GM23338 (cell line): Measurements from ENCODE around the gene TMEM174. TPM values are rescaled to one million over a fixed set of nuclear protein-coding genes. Genes with fewer than 3 reads are reported as not detected.

Experiments
- CREB1 ChIP-seq: fragments of 250-450 bp; sonication (Bioruptor Pico); IDR thresholded peaks from 2 replicates; pipeline ENCODE4 v1.5.0; 2020; ENCODE audit warnings: low read depth, mild to moderate bottlenecking, moderate library complexity
- EZH2 ChIP-seq: fragments of 200-600 bp; sonication (generic); IDR thresholded peaks from one replicate; pipeline ENCODE4 v1.8.0; 2017; ENCODE audit warnings: antibody characterized with exemption, mild to moderate bottlenecking, low read depth; ENCODE audit not compliant: unreplicated experiment
- EZH2phosphoT487 ChIP-seq: fragments of 200-600 bp; sonication (generic); IDR thresholded peaks from one replicate; pipeline ENCODE4 v1.8.1; 2018; ENCODE audit warnings: antibody characterized with exemption; ENCODE audit not compliant: unreplicated experiment
- JUNB ChIP-seq: IDR thresholded peaks from one replicate; pipeline ENCODE4 v1.6.1; 2016; ENCODE audit warnings: antibody characterized with exemption; ENCODE audit not compliant: unreplicated experiment
- NANOG ChIP-seq: IDR thresholded peaks from 2 replicates; pipeline ENCODE4 v1.6.1; 2016; ENCODE audit warnings: antibody characterized with exemption, borderline replicate concordance
- POLR2AphosphoS5 ChIP-seq: IDR thresholded peaks from 2 replicates; pipeline ENCODE4 v1.6.1; 2016; ENCODE audit warnings: antibody characterized with exemption, low read depth
- STAT1 ChIP-seq: IDR thresholded peaks from one replicate; pipeline ENCODE4 v1.6.1; 2016; ENCODE audit warnings: antibody characterized with exemption; ENCODE audit not compliant: unreplicated experiment
- ZNF114 ChIP-seq: fragments of 250-450 bp; sonication (Bioruptor Pico); IDR thresholded peaks from 2 replicates; pipeline ENCODE4 v1.5.0; 2020; ENCODE audit warnings: mild to moderate bottlenecking, moderate library complexity
- polyA plus RNA-seq: library from polyadenylated mRNA; unstranded; fragments of >200 nt; fragmentation: Nextera tagmentation; extraction: Ambion mirVana; gene quantifications from 2 replicates; pipeline ENCODE4 v1.2.1, GENCODE V29; 2016
- total RNA-seq: library from RNA; depleted of rRNA; stranded (reverse); fragments of >200 nt; shearing (Covaris generic); gene quantifications from 2 replicates; pipeline ENCODE4 v1.2.3, GENCODE V29; 2014
- TF ChIP-seq, protein P1 (sequence below): fragments of 250-450 bp; sonication (Bioruptor Pico); IDR thresholded peaks from 2 replicates; pipeline ENCODE4 v1.5.0; 2020; ENCODE audit warnings: mild to moderate bottlenecking, moderate library complexity
- TF ChIP-seq, protein P2 (sequence below): IDR thresholded peaks from 2 replicates; pipeline ENCODE4 v1.6.1; 2016; ENCODE audit warnings: antibody characterized with exemption

Gene TMEM174
- total and polyA plus RNA-seq, 2 experiments from 2014 or later: not detected

DNA sequence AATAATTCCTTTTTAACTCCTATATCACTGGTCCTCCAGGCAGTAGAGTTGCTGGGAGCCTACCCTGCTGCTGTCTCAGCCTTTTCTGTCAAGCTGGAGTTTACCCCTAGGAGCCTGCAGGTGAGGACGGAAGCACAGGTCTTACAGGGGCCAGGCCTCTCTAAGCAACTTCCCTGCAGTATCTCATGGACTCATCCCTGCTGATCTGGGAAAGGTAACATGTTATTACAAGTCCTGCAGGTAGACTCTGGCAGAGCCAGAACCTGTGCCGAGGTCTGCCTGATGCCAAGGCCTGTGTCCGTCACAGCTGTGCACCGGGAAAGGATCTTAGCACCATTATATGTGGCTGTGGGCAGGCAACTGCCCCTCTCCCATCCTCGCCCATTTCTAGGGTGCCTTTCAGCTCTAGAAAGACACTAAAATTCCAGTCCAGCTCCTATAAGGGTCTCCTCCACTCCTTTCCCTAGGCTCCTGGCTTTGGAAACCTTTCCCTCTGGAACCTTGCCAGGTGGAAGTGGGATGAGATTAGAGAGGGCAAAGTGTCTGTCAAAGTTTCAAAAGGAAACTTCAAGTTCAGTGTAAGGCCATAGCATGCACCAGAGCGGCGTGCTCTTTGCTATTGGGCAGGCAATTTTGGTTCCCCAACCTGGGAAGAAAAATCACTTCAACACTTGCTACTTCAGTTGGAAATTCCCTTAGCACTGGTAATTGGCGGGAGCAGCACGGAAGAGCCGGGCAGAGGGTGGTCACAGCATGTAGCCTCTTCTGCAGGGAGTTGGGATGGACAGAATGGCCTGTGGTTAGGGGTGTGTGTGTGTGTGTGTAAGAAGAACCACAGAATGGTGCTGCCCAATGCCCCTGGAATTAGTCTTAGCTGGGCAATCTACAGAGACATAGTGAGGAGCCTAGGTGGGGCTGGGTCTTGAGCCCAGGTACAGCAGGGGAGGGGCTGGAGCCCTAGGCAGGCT lies 35.1 kb upstream of the TMEM174 start (continued):
- TF ChIP-seq, protein P1, sequence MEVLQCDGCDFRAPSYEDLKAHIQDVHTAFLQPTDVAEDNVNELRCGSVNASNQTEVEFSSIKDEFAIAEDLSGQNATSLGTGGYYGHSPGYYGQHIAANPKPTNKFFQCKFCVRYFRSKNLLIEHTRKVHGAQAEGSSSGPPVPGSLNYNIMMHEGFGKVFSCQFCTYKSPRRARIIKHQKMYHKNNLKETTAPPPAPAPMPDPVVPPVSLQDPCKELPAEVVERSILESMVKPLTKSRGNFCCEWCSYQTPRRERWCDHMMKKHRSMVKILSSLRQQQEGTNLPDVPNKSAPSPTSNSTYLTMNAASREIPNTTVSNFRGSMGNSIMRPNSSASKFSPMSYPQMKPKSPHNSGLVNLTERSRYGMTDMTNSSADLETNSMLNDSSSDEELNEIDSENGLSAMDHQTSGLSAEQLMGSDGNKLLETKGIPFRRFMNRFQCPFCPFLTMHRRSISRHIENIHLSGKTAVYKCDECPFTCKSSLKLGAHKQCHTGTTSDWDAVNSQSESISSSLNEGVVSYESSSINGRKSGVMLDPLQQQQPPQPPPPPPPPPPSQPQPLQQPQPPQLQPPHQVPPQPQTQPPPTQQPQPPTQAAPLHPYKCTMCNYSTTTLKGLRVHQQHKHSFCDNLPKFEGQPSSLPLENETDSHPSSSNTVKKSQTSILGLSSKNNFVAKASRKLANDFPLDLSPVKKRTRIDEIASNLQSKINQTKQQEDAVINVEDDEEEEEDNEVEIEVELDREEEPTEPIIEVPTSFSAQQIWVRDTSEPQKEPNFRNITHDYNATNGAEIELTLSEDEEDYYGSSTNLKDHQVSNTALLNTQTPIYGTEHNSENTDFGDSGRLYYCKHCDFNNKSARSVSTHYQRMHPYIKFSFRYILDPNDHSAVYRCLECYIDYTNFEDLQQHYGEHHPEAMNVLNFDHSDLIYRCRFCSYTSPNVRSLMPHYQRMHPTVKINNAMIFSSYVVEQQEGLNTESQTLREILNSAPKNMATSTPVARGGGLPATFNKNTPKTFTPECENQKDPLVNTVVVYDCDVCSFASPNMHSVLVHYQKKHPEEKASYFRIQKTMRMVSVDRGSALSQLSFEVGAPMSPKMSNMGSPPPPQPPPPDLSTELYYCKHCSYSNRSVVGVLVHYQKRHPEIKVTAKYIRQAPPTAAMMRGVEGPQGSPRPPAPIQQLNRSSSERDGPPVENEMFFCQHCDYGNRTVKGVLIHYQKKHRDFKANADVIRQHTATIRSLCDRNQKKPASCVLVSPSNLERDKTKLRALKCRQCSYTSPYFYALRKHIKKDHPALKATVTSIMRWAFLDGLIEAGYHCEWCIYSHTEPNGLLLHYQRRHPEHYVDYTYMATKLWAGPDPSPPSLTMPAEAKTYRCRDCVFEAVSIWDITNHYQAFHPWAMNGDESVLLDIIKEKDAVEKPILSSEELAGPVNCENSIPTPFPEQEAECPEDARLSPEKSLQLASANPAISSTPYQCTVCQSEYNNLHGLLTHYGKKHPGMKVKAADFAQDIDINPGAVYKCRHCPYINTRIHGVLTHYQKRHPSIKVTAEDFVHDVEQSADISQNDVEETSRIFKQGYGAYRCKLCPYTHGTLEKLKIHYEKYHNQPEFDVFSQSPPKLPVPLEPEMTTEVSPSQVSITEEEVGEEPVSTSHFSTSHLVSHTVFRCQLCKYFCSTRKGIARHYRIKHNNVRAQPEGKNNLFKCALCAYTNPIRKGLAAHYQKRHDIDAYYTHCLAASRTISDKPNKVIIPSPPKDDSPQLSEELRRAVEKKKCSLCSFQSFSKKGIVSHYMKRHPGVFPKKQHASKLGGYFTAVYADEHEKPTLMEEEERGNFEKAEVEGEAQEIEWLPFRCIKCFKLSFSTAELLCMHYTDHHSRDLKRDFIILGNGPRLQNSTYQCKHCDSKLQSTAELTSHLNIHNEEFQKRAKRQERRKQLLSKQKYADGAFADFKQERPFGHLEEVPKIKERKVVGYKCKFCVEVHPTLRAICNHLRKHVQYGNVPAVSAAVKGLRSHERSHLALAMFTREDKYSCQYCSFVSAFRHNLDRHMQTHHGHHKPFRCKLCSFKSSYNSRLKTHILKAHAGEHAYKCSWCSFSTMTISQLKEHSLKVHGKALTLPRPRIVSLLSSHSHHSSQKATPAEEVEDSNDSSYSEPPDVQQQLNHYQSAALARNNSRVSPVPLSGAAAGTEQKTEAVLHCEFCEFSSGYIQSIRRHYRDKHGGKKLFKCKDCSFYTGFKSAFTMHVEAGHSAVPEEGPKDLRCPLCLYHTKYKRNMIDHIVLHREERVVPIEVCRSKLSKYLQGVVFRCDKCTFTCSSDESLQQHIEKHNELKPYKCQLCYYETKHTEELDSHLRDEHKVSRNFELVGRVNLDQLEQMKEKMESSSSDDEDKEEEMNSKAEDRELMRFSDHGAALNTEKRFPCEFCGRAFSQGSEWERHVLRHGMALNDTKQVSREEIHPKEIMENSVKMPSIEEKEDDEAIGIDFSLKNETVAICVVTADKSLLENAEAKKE: no peak
- TF ChIP-seq STAT1 (no peak), EZH2 (no peak), NANOG (no peak), JUNB (no peak), CREB1 (no peak), ZNF114 (CRISPR knock-in tag) (no peak), POLR2AphosphoS5 (no peak), EZH2phosphoT487 (no peak)
- TF ChIP-seq, protein P2, sequence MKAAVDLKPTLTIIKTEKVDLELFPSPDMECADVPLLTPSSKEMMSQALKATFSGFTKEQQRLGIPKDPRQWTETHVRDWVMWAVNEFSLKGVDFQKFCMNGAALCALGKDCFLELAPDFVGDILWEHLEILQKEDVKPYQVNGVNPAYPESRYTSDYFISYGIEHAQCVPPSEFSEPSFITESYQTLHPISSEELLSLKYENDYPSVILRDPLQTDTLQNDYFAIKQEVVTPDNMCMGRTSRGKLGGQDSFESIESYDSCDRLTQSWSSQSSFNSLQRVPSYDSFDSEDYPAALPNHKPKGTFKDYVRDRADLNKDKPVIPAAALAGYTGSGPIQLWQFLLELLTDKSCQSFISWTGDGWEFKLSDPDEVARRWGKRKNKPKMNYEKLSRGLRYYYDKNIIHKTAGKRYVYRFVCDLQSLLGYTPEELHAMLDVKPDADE: no peak
